Skin epidermis (tissue), 12 donors: Measurements from ENCODE around the gene ID2.

Source experiments
- H3K27ac ChIP-seq, 21 experiments: fragments of 200-600 bp; sonication (generic) in 11 of 21; one replicate each; pipeline ENCODE4 v1.5.0; 2020; ENCODE audit warnings: mild to moderate bottlenecking in 3 of 21, inconsistent platforms in 2 of 21, moderate library complexity in 2 of 21
- H3K4me3 ChIP-seq, 7 experiments: fragments of 200-600 bp; sonication (generic) in 2 of 7; one replicate each; pipeline ENCODE4 v1.5.0; 2020; ENCODE audit warnings: inconsistent platforms in 2 of 7, mild to moderate bottlenecking in 2 of 7, moderate library complexity in 1 of 7

ID2 gene

DNA sequence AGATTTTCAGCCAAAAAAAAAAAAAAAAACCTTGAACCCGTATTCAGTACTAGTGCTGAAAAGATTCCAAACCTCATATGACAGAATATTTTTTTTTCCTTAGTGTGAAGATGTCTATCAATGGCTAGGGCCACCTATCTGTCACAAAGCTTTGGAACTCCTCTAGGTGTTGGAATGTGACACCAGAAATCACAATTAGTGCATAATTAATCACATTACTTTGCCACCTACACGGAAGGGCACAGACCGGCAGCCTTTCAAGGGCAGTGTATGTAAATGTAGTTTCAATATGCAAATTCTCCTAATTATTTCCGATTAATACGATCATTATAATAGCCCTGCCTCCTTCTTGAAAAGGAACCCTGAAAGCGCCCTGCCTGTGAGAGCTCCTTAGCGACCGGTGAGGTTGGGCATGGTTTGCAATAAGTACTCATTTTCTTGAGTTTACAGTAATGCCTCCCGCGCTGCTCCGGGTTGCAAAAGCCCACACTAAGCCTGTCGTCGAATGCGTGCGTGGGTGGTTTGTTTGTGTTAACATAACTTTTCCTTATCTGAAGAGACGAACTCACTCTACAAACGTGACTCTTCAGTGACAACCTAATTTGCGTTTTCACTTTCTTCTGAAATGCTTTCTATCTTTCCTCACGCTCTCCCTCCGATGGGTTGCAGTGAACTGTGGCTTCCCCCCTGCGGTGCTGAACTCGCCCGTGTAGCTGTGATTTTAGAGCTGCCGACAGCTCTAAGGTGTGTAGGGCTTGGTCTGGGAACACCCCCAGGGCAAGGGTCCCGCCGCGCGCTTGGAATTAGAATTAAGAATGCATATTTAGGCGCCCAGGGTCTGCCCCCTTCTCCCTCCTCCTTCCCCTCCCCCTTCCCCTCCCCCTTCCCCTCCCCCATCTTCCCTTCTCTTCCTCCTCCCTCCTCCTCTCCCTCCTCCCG lies 765 bp upstream of the ID2 start:
- peak overlapping the region in 20 of 21 experiments; percentile 62 to 99 (median 93) for H3K27ac ChIP-seq
- peak overlapping the region; percentile 44 to 90 (median 65) for H3K4me3 ChIP-seq

DNA sequence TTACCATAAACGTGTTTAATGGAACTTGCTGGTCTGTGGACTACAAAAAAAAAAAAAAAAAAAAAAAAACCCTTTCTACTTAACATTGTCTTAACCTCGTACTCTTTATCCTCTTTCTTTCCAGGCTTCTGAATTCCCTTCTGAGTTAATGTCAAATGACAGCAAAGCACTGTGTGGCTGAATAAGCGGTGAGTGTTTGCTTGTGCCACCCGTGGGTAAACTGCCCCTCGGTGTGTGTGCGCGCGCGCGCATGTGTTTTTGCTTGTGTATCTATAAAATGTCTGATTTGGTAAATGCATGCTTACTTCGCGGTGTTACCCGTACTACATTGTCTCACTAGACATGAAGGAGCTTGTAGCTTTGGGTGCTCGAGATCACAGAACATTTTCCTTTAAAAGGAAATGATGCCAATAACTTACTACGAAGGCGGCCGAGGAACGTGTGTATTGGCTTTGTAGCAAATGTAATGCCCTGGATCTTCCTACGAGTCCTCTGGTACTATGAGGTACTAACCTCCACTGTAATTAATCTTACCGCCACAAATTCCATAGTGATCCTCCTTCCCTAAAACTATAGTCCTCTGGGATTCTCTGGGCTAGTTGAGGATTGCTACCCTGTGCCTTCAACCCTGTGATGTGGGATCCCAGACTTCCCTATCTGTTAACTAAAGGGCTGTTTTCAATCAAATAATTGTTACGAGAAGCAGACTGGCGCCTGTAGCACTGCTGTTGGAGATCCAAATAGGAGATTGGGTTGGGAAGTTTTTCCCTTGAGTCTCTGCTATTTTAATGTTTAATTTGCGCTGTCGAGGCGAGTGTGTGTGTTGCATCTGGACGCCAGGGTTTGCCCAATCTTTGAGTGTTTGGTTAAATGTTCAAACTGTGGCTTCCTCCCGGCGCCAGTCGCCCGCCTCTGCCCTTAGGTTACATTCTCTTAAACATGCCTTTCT lies 1.1 kb downstream of the ID2 start:
- peak overlapping the region; percentile 60 to 90 (median 68) for H3K4me3 ChIP-seq
- peak overlapping the region in 19 of 21 experiments; percentile 61 to 93 (median 82) for H3K27ac ChIP-seq

DNA sequence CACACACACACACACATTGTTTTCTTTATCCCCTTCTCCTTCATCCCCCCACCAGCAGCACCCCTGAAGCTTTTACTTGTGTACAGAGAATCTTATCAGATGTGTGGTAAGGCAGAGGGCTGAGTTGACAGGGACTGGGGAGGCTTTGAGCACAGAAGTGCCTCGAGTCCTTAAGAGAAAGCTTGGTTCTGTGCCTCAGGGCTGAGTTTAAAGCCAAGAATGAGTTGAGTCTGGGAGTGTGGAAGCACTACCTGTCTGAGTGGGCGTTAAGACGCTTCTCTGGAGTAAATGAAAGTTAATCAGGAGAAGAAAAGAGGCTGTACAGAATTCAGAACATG lies 2.7 kb downstream of the ID2 start:
- Histone ChIP-seq H3K27ac (peak overlapping the region; percentile 59 to 93 (median 82)), H3K4me3 (peak overlapping the region; percentile 59 to 90 (median 69))

DNA sequence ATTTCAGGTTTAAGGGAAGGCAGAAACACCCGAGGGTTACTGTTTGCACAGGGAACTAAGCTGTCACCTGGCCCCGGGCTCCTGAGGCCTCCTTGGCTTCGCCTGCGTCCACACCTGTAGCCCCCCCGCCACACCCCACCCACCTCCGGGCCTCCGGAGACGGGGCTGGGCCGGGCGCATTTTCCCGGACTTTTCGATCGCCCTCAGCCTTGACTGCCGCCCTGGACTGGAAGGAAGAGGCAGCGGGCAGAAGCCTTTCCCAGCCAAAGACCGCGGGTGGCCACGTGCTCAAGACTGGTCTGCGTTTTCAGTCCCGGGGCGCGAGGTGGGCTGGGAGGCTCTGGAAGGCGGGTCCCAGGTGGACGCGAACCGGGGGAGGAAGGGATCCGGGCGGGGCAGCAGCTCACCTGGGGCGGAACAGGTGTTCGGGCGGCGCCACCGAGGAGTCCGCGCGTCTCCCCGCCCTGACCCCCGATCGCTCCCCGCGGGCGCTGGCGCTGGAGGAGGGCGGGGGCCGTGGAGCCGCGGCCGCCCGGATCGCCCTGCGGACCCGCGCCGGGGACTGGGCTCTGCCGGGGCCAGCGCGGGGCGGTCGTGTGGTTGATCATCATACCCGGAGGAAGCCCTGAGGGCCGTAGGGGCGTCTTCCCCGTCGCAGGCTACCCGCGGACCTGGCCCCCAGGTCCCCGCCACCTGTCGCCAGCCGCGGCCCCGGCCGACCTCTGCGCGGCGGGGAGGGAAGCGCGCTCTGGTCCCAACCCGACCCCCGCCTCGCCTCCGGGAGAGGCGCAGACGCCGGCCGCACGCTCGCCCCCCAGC lies 3.2 kb downstream of the ID2 start:
- H3K4me3 ChIP-seq = peak overlapping the region; percentile 59 to 90 (median 69)
- H3K27ac ChIP-seq = peak overlapping the region; percentile 59 to 93 (median 82)

DNA sequence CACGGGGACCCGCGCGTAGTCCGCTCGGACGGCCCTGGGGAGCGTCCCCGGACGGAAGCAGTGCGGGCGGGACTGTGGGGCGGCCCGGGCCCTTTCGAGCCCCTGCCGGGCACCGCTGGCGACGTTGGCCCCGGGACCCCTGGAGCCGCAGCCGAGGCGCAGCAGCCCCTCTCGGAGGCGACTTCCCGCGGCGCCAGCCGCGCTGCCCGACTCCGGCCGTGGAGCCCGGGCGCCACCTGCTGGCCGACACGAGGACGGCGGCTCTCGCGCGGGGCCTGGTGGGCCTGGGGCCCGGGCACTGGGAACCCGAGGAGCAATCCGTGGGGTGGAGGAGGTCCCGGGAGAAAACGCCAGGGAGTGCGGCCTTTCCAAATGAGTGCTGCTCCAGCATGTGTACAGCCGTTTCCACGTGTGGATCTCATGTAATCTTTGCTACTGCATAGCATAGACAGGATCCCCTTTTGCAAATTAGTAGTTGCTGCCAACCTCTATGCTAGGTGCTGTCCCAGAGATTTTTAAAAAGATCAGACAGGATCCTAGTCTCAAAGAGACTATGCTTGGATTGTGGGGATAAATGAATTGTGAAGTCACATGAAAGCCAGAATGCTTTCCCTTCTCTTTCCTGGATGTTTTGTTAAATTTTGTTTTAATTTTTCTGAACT lies 4.0 kb downstream of the ID2 start:
- Histone ChIP-seq H3K27ac (peak overlapping the region; percentile 59 to 93 (median 82)), H3K4me3 (peak overlapping the region; percentile 59 to 90 (median 69))

DNA sequence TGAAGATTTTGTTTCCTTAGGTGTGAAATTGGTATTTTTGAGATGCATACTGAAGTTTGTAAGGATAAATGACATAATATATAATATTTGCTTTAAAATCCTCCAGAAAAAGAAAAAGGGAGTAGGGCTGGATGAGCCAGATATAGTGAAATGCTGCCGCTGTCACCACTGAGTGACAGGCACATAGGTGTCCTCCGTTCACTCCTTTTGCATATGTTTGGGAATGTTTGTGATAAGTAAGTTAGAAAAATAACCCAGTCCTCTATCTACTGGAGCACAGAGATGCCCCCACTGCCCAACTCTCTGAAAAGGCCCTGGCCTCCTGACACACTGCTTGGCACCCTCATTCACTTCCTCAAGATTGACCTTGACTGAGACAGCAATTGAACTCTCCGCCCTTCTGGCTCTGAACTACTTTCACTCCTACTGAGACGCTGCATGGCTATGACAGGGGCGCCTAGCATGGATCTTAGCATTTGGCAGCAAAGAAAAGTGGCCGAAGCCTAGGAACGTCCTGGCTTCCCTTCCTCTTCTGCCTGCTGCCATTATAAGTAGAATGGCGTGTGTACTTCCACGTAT lies 10.1 kb downstream of the ID2 start:
- no peak overlapping the region for H3K27ac ChIP-seq

DNA sequence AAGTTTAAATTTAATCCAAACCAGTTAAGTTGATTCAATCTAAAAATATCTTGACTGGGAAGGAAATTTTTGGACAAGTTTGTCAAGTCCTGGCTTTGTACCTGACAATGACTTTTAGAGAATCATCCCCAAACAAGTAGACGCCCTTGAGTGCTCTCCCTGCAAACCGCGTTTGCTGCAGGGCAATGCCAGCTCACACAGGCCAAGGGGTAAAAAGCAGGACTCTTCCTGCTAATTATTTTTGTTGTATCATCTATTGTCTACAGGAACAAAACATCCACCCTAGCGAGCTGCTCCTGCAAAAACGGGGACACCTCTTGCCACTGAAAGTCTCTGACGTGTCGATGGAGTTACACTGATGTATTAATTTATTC lies 10.9 kb downstream of the ID2 start:
- no peak overlapping the region for H3K27ac ChIP-seq
- no peak overlapping the region for H3K4me3 ChIP-seq

More for the DNA sequence above, 10.1 kb downstream of the ID2 start:
- H3K4me3 ChIP-seq = no peak overlapping the region

DNA sequence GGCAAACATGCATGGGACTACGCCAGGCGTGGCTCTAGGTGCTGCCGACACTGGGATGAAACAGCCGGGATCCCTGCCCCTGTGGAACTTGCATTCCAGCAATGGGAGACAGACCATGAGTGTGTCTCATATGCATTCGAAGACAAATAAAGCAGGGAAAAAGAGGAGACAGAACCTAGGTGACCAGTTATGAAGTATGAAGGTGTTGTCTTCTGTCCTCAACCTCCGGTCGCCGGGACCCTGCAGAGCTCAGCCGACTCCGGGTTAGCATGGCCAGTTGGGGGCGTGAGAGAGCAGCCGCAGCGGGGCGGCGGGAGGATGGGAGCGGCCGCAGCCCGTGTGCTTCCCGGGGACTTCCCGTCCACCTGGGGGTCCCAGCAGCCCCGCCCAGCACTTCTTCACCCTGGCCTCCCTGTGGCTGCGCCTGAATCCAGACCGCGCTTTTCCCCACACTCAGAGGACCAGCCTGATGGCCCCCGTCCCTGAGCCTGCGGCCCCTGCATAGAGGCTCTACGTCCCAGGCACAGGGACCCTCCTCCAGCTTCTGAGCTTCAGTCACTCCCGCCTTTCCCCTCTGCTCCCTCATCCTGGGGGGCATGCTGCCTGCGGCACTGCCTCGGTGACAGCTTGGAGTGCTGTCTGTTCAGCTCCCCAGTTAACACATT lies 11.4 kb downstream of the ID2 start:
- peak overlapping the region in 1 of 7 experiments; percentile 9 for H3K4me3 ChIP-seq

DNA sequence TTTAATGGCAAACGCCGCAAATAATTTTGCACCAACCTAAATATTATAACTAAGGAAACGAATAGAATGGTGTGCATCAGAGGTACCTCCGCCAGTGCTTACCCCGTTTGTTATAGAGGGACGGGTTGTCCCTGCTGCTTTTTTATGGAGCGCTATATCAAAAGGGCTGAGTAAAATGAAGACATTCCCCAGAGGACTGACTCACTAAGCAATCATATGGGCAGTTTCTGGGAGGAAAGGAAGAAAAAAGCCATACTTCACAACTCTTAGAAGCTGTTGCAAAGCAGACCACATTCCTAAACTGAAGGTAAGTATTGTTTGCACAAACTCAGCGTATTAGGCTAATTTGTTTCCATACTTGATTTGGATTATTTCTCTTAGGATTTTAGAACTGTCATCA lies 12.9 kb downstream of the ID2 start:
- Histone ChIP-seq H3K4me3 (no peak overlapping the region), H3K27ac (no peak overlapping the region)

More for the DNA sequence above, 11.4 kb downstream of the ID2 start:
- H3K27ac ChIP-seq = no peak overlapping the region

DNA sequence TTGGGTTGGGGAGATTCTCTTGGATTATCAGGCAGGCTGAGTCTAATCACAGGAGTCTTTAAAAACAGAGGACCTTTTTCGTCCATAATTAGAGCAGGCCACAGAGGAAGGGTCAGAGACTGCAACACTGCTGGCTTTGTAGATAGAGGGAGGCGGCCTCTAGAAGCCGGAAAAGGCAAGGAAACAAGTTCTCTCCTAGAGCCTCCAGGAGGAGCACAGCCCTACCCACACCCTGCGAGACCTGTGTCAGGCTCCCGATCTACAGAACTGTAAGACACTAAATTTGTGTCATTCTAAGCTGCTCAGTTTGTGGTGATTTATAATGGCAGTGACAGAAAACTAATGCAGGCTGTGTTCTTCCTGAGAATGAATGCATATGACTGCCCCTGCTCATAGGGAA lies 15.3 kb downstream of the ID2 start:
- H3K4me3 ChIP-seq = no peak overlapping the region
- no peak overlapping the region for H3K27ac ChIP-seq

DNA sequence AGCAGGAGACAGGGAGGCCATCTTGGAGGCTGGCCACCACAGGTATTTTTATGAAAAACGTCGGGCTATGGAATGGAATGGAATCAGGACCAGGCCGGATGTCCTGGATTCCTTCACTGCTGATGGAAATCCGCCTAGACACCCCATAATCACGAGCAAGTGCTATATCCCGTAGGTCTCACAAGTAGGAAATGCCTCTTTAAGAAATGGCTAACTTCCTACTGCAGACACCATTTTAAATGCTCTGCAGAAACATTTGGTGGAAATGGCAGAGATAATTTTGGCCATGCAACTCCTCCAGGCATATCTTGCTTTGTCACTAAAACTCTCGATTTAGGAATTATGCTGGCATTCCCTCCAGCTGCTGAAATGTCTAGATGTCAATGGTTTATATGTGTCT lies 18.0 kb downstream of the ID2 start:
- Histone ChIP-seq H3K4me3 (no peak overlapping the region), H3K27ac (no peak overlapping the region)

DNA sequence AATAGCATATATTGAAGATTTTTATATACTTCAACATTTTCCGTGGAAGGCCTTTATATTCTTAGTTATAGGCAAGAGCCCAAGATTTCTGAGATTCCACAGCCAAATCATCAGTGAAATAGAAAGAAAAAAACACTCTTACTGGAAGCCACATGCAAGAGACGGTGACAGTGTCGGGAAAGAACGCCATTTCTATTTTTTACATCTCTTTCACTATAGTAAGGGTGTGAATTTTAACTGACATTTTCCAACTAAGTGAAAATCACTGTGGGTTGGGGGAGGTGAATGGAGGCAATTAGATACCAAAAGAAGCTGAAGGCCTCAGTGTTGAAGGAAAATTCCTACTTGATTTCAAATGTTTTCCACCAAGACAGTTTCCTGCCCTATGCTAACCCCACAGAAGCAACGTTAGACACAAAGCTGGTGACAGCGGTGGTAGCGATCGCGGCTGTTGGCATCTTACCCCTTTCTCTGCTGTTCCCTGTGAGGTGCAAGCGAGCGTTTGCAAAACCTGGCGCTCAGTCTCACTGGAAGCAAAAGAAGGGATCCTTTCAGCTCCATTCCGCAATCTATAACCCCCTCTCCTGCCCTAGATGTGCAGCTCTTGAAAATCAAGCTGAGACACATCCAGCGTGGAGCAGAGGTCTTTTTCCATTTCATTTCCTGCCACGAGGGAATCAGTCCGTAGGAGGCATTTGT lies 20.0 kb downstream of the ID2 start:
- H3K4me3 ChIP-seq = no peak overlapping the region
- H3K27ac ChIP-seq = no peak overlapping the region

DNA sequence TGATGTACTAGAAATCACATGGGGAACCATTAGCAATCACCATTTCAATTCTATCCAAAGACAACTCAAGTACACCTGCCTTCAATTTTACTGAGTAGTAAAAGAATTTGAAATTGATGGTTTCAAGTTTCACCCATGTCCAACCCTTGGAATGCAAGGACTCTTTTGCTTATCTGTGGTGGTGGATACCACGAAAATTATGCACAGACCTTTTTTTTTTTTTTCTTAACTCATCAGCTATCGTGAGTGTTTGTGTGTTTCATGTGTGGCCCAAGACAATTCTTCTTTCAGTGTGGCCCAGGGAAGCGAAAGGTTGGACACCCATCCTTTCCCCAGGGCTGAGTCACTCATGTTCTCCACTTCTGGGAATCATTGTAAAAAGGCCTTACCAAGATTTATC lies 23.1 kb downstream of the ID2 start:
- Histone ChIP-seq H3K4me3 (no peak overlapping the region), H3K27ac (no peak overlapping the region)

DNA sequence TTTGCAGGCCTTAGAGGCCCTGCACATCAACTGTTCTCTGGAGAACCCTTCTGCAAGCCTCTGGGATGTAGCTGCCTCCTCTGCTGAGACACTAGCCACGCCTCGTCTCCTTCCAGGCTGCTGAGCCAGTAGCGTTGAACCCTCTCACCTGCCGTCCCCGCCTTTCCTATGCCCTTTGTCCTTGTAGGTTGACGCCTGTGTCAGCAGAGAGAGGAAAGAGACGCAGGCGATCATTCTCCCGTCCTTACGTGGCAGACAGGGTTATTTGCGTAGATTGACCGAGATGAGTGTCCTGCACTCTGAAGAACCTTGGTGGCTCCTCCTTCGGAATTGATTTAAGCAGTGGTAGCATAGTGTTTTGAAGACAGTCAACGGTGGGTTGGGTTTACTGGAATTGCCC lies 27.8 kb downstream of the ID2 start:
- Histone ChIP-seq H3K4me3 (no peak overlapping the region), H3K27ac (no peak overlapping the region)

DNA sequence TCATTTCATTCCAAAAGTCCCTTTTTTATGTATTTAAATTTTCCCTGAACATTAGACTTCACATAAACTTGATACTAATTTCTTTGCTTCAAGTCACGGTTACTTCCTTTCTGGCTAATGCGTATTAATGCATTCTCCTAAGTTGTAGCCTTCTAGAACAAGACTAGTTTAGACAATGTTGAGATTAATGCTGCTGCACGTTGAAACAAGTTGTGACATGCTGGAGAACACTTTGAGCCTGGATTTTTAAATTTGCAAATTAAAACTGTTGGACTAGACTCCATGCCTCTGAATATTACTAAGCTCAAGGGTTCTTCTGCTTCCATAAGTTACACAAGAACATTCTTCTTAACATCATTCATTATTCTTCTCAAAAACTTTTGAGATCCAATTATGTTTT lies 29.1 kb downstream of the ID2 start:
- H3K27ac ChIP-seq = no peak overlapping the region

DNA sequence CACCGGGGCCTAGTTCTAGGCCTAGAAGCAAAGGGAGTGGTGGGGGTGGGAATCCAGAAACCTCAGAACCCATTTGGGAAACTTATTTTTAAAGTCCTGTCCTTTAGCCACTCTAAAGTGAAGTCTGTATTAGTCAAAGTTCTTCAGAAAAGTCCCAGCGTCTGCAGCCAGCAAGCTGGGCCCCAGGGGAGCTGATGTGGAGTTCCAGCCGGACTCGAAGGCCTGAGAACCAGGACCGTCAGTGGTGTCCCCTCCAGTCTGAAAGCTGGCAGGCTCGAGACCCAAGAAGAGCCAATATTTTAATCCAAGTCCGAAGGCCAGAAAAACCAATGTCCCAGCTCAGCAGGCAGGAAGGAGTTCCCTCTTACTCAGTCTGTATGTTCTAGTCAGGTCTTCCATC lies 32.4 kb downstream of the ID2 start:
- H3K4me3 ChIP-seq = no peak overlapping the region
- H3K27ac ChIP-seq = no peak overlapping the region

More for the DNA sequence above, 29.1 kb downstream of the ID2 start:
- H3K4me3 ChIP-seq = no peak overlapping the region

DNA sequence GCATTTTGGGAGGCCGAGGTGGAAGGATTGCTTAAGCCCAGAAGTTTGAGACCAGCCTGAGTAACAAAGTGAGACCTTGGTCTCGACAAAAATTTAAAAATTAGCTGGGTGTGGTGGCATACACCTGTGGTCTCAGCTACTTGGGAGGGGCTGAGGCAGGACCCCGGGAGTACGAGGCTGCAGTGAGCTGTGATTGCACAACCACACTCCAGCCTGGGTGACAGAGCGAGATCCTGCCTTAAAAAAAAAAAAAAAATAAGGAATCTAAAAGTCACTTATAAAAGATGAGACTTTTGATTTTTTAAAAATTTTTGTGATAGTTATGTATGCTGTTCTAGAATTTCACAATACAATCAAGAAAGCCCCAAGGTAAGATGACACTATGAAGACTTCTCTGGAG lies 33.1 kb downstream of the ID2 start:
- H3K27ac ChIP-seq = no peak overlapping the region

DNA sequence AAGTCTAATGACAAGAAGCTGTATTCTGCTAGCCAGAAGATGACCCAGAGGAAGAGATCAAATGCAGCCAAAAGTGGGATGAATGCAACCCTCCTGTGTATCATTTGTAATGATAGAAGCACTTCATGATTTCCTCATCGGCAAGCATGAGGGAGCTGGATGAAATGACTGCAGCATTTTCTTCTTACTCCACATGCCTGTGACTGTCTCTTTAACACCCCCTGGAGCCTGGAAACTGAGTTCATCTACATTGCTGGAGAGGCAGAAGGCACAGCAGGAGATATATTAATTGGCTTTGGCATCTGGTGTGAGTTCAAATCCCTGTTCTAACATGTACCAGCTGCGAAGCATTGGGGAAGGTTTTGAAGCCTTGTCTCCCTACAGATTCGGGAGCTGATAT lies 37.7 kb downstream of the ID2 start:
- H3K4me3 ChIP-seq = no peak overlapping the region
- no peak overlapping the region for H3K27ac ChIP-seq

More for the DNA sequence above, 33.1 kb downstream of the ID2 start:
- no peak overlapping the region for H3K4me3 ChIP-seq
